Measurements from ENCODE around the gene GNB5. TPM values are rescaled to one million over a fixed set of nuclear protein-coding genes. Genes with fewer than 3 reads are reported as not detected.

GNB5 gene
- polyA plus RNA-seq, 1 donor from 2014 or later: 89.6 TPM

GRCh38 chr15:52109559-52110451 is 81.4 kb downstream of the GNB5 start:
- Histone ChIP-seq H3F3A (ENCODE audit: insufficient read depth, low read length, poor library complexity, severe bottlenecking) (no peaks in the 10 kb centered on the region), H4K20me1 (ENCODE audit: insufficient read depth) (no peaks in the 10 kb centered on the region), H3K36me3 (ENCODE audit: insufficient read depth, low read length) (no peaks in the 10 kb centered on the region), H3K27ac (ENCODE audit: low read length) (no peak overlapping the region), H3K79me2 (replicated peaks; ENCODE audit: insufficient read depth, low read length) (no peaks in the 10 kb centered on the region), H3K27me3 (ENCODE audit: insufficient read depth, low read depth, low read length) (no peaks in the 10 kb centered on the region), H3K4me3 (ENCODE audit: low read length) (no peak overlapping the region), H3K9me2 (ENCODE audit: insufficient read depth, low read length) (no peaks in the 10 kb centered on the region), H3K9ac (ENCODE audit: low read length) (no peak overlapping the region), H3K9me3 (ENCODE audit: low read length) (no peaks in the 10 kb centered on the region), H2AFZ (ENCODE audit: low read depth, low read length) (no peak overlapping the region), H3K4me2 (ENCODE audit: low read length) (no peak overlapping the region)
- no peak for TF ChIP-seq SMC3 (conservative IDR thresholded peaks at IDR 0.05; ENCODE audit: poor library complexity)
- TF ChIP-seq MXI1 (conservative IDR thresholded peaks at IDR 0.05; ENCODE audit: poor library complexity, severe bottlenecking): no peak
- TF ChIP-seq TAF1 (IDR thresholded peaks at IDR 0.05; ENCODE audit: low read depth): no peak
- no peak for TF ChIP-seq EZH2 (IDR thresholded peaks at IDR 0.05; ENCODE audit: borderline replicate concordance, insufficient read depth, low read length, poor library complexity, severe bottlenecking)
- TF ChIP-seq REST (IDR thresholded peaks at IDR 0.05; ENCODE audit: borderline replicate concordance): no peak
- TF ChIP-seq RAD21 (conservative IDR thresholded peaks at IDR 0.05): no peak
- TF ChIP-seq EP300 (conservative IDR thresholded peaks at IDR 0.05; ENCODE audit: poor library complexity, severe bottlenecking): no peak
- no peak for TF ChIP-seq CTCF (IDR thresholded peaks at IDR 0.05; ENCODE audit: poor library complexity, severe bottlenecking)
- no peak for TF ChIP-seq POLR2AphosphoS5 (IDR thresholded peaks at IDR 0.05)

GRCh38 chr15:52107238-52107637 is 84.0 kb downstream of the GNB5 start:
- TF ChIP-seq MXI1 (conservative IDR thresholded peaks at IDR 0.05; ENCODE audit: poor library complexity, severe bottlenecking): no peak
- TF ChIP-seq EP300 (conservative IDR thresholded peaks at IDR 0.05; ENCODE audit: poor library complexity, severe bottlenecking): no peak
- no peak for TF ChIP-seq TAF1 (IDR thresholded peaks at IDR 0.05; ENCODE audit: low read depth)
- TF ChIP-seq CTCF (IDR thresholded peaks at IDR 0.05; ENCODE audit: poor library complexity, severe bottlenecking): no peak
- no peak for TF ChIP-seq SMC3 (conservative IDR thresholded peaks at IDR 0.05; ENCODE audit: poor library complexity)
- TF ChIP-seq EZH2 (IDR thresholded peaks at IDR 0.05; ENCODE audit: borderline replicate concordance, insufficient read depth, low read length, poor library complexity, severe bottlenecking): no peak
- TF ChIP-seq RAD21 (conservative IDR thresholded peaks at IDR 0.05): no peak
- no peak for TF ChIP-seq POLR2AphosphoS5 (IDR thresholded peaks at IDR 0.05)
- no peak for TF ChIP-seq REST (IDR thresholded peaks at IDR 0.05; ENCODE audit: borderline replicate concordance)
- Histone ChIP-seq H3F3A (ENCODE audit: insufficient read depth, low read length, poor library complexity, severe bottlenecking) (no peaks in the 10 kb centered on the region), H3K9me2 (ENCODE audit: insufficient read depth, low read length) (no peaks in the 10 kb centered on the region), H3K4me3 (ENCODE audit: low read length) (no peak overlapping the region), H3K36me3 (ENCODE audit: insufficient read depth, low read length) (no peaks in the 10 kb centered on the region), H2AFZ (ENCODE audit: low read depth, low read length) (no peak overlapping the region), H3K4me2 (ENCODE audit: low read length) (no peak overlapping the region), H4K20me1 (ENCODE audit: insufficient read depth) (no peaks in the 10 kb centered on the region), H3K27ac (ENCODE audit: low read length) (no peak overlapping the region), H3K79me2 (replicated peaks; ENCODE audit: insufficient read depth, low read length) (no peaks in the 10 kb centered on the region), H3K27me3 (ENCODE audit: insufficient read depth, low read depth, low read length) (no peaks in the 10 kb centered on the region), H3K9ac (ENCODE audit: low read length) (no peak overlapping the region), H3K9me3 (ENCODE audit: low read length) (no peaks in the 10 kb centered on the region)

Measured in neural cell (in vitro differentiated cells).